ENCODE data around the gene KPNA2. TPM values are rescaled to one million over a fixed set of nuclear protein-coding genes. Genes with fewer than 3 reads are reported as not detected.

The KPNA2 gene
- total and polyA plus RNA-seq, 9 of the 15 experiments (the other 6 are each of a cell fraction or from before 2014, with no cell fraction given) = 132 to 984 (median 241) TPM

GRCh38 chr17:68052810-68053209, 17.3 kb downstream of the KPNA2 start (continued):
- TF ChIP-seq ZNF512 (tag; IDR thresholded peaks at IDR 0.05) (no peak), SUPT5H (IDR thresholded peaks at IDR 0.05) (no peak), ZKSCAN3 (CRISPR knock-in tag; IDR thresholded peaks at IDR 0.05) (no peak), ZSCAN32 (CRISPR knock-in tag; IDR thresholded peaks at IDR 0.05) (no peak), FOXK1 (CRISPR knock-in tag; IDR thresholded peaks at IDR 0.05; ENCODE audit: borderline replicate concordance) (no peak), CBFB (CRISPR knock-in tag; IDR thresholded peaks at IDR 0.05) (no peak), CREM (IDR thresholded peaks at IDR 0.05; ENCODE audit: low read depth) (no peak), TCF3 (CRISPR knock-in tag; IDR thresholded peaks at IDR 0.05) (no peak), POLR2B (IDR thresholded peaks at IDR 0.05; ENCODE audit: low read depth, partially characterized antibody) (no peak), PRPF4 (IDR thresholded peaks at IDR 0.05; ENCODE audit: insufficient read depth, low read depth, low read length, poor library complexity, severe bottlenecking) (no peak)

Measured in K562 (cell line).